DMS114 treated with DMSO at 0.1 percent for 48 hours (cell line): Measurements from ENCODE around the gene FTSJ1.

Experiments
- DNase-seq: peaks from one replicate; lab custom pipeline; 2025; ENCODE audit not compliant: unreplicated experiment; lab: John Stamatoyannopoulos, UW

The FTSJ1 gene

GRCh38 chrX:48470110-48470832 is 5.7 kb upstream of the FTSJ1 start, which contains the start of gene SLC38A5:
Gene SLC38A5 (minus strand): TSS chrX:48470260. CDS start chrX:48467924, 2,336 bp downstream.
- DNase-seq = no peak

GRCh38 chrX:48470833-48471118 is 5.2 kb upstream of the FTSJ1 start:
- no peak for DNase-seq

GRCh38 chrX:48471504-48471903 is 4.5 kb upstream of the FTSJ1 start:
- DNase-seq = no peak

GRCh38 chrX:48472225-48472624 is 3.8 kb upstream of the FTSJ1 start:
- DNase-seq = no peak

GRCh38 chrX:48472851-48473703 is 2.9 kb upstream of the FTSJ1 start:
- DNase-seq = no peak

GRCh38 chrX:48473704-48473990 is 2.4 kb upstream of the FTSJ1 start:
- no peak for DNase-seq

GRCh38 chrX:48474127-48474526 is 1.9 kb upstream of the FTSJ1 start:
- no peak for DNase-seq

- no peak for DNase-seq
Measured at GRCh38 chrX:48474581-48474980, 1.4 kb upstream of the FTSJ1 start.

- DNase-seq = no peak
Measured at GRCh38 chrX:48475296-48475695, 703 bp upstream of the FTSJ1 start.

GRCh38 chrX:48476919-48477318 is 920 bp downstream of the FTSJ1 start:
- no peak for DNase-seq

- DNase-seq = no peak
Measured at GRCh38 chrX:48477960-48478755, 2.2 kb downstream of the FTSJ1 start.

- DNase-seq = no peak
Measured at GRCh38 chrX:48478806-48479205, 2.8 kb downstream of the FTSJ1 start.

GRCh38 chrX:48480142-48480541 is 4.1 kb downstream of the FTSJ1 start:
- no peak for DNase-seq

GRCh38 chrX:48480583-48480982 is 4.6 kb downstream of the FTSJ1 start:
- DNase-seq = no peak

- DNase-seq = no peak
Measured at GRCh38 chrX:48482526-48482925, 6.5 kb downstream of the FTSJ1 start.

- no peak for DNase-seq
Measured at GRCh38 chrX:48487362-48487798, 11.4 kb downstream of the FTSJ1 start.

GRCh38 chrX:48488034-48488433 is 12.0 kb downstream of the FTSJ1 start:
- DNase-seq = no peak

- DNase-seq = no peak
Measured at GRCh38 chrX:48489296-48489695, 13.3 kb downstream of the FTSJ1 start.

GRCh38 chrX:48489892-48490291 is 13.9 kb downstream of the FTSJ1 start:
- no peak for DNase-seq

- DNase-seq = no peak
Measured at GRCh38 chrX:48490661-48491060, 14.7 kb downstream of the FTSJ1 start.

GRCh38 chrX:48491809-48492208 is 15.8 kb downstream of the FTSJ1 start:
- DNase-seq = no peak
